ENCODE results near the gene CFTR.
"Not testable (repeated sequence)": the region's sequence is repeated elsewhere in the genome, so short reads cannot be mapped to it uniquely, and the experiment has no call there.

CFTR gene

GRCh38 chr7:117686311-117686935, 206.6 kb downstream of the CFTR start:
- DNase-seq (ENCODE audit: low spot score) = no peak

- DNase-seq (ENCODE audit: low spot score) = no peak
Measured at GRCh38 chr7:117688126-117688525, 208.3 kb downstream of the CFTR start.

GRCh38 chr7:117689406-117689805, 209.6 kb downstream of the CFTR start:
- no peak for DNase-seq (ENCODE audit: low spot score)

GRCh38 chr7:117690147-117690546, 210.3 kb downstream of the CFTR start:
- no peak for DNase-seq (ENCODE audit: low spot score)

- DNase-seq (ENCODE audit: low spot score) = no peak
Measured at GRCh38 chr7:117692338-117692737, 212.5 kb downstream of the CFTR start.

DNA sequence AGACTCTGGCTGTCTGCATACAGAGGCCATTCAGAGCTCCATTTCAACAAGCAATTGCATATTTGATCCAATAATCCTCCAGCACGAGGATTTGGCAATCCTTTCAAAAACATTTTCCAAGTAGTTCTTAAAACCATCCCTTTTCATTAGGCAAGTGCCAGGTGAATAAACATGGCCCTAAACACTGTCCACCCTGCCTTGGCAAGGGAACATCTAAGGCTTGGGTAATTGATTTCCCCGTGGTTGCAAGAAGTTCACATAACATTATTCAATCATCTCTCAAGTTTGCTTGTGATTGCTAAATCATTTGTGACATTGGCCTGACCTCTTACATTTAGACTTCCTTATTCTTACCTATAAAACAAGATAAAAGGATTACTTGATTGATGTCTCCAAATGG, 218.2 kb downstream of the CFTR start:
- DNase-seq (ENCODE audit: low spot score) = no peak

GRCh38 chr7:117704063-117704462, 224.2 kb downstream of the CFTR start:
- no peak for DNase-seq (ENCODE audit: low spot score)

GRCh38 chr7:117705630-117706029, 225.8 kb downstream of the CFTR start:
- DNase-seq (ENCODE audit: low spot score) = no peak

GRCh38 chr7:117706210-117706609, 226.4 kb downstream of the CFTR start:
- DNase-seq (ENCODE audit: low spot score) = no peak

DNA sequence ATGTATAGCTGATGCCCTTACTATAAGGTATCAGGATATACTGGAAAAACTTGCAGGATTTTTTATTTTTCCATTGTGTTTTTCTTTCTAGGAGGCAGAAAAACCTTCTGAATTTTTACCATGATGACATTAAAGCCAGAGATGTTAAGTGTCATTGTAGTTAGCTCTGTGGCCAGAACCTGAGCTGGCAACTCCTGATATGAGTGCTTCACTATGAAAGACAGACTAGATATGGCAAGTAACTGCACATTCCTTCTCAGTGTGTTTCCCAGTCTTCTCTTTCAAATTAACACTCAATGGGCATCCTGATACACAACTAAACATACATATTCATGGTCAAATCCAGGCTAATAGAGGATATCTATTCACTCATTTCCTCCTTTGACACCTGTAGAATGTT, 227.3 kb downstream of the CFTR start:
- DNase-seq (ENCODE audit: low spot score) = no peak

DNA sequence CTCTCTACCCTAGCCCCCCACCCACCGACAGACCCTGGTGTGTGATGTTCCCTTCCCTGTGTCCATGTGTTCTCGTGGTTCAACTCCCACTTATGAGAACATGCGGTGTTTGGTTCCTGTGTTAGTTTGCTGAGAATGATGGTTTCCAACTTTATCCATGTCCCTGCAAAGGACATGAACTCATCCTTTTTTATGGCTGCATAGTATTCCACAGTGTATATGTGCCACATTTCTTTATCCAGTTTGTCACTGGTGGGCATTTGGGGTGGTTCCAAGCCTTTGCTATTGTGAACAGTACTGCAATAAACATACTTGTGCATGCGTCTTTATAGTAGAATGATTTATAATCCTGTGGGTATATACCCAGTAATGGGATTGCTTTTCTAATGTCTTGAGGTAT, 228.3 kb downstream of the CFTR start:
- DNase-seq (ENCODE audit: low spot score) = not testable (repeated sequence)

GRCh38 chr7:117711556-117711955, 231.7 kb downstream of the CFTR start:
- no peak for DNase-seq (ENCODE audit: low spot score)

- DNase-seq (ENCODE audit: low spot score) = peak; percentile 86
Measured at GRCh38 chr7:117715784-117716445, 236.1 kb downstream of the CFTR start.

DNA sequence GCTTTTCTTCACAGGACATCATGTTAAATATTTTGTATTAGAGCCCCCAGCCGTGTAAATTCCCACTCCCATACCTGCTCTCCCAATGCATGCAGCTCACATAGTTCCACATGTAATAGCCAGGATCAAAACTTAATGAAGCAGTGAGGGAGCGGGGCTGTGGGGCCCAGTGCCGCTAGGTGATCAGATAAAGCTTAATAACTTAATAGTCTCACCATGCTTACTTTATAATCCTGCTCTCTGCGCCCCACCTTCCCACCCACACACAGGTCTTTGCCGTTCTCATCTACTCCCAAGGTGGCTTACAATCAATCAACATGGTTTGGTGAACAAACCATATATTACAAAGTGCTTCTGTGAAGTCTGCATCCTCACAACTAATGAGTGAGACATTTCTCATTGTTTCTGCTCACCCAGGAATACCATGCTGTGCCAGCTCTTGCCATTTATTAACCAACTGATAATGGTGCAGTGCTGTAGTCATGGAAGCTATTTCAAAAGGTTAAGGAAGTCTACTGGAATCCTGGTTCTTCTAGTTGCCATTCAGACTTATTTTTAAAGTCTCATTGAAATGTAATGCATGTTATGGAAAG, 237.0 kb downstream of the CFTR start:
- no peak for DNase-seq (ENCODE audit: low spot score)

- DNase-seq (ENCODE audit: low spot score) = no peak
Measured at GRCh38 chr7:117717357-117717756, 237.5 kb downstream of the CFTR start.

Measured in Ammon's horn (tissue), 1 donor.